GM18858 (cell line): ENCODE results near the gene LRFN2.

ENCODE experiments used
- ATAC-seq: cut with Tn5 transposase; IDR thresholded peaks from one replicate; pipeline ENCODE4 v1.9.1; 2021; ENCODE audit not compliant: unreplicated experiment

The LRFN2 gene

GRCh38 chr6:40352006-40352405 is 235.2 kb downstream of the LRFN2 start:
- ATAC-seq, result no peak

DNA sequence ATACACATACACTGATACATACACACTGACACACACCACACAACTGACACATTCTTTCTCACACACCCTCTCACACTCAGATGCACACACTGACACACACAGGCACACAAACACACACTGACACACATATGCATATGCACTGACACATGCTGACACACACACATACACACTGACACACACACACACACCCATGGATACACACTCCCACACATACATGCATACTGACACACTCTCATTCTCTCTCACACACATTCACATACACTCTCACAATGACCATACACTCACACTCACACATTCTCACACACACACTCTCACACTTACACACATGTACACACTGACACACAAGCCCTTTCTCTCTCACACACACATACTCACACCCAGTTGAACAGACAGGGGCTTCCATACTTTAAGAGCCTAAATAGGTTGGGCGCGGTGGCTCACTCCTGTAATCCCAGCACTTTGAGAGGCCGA is 236.4 kb downstream of the LRFN2 start:
- no peak for ATAC-seq

DNA sequence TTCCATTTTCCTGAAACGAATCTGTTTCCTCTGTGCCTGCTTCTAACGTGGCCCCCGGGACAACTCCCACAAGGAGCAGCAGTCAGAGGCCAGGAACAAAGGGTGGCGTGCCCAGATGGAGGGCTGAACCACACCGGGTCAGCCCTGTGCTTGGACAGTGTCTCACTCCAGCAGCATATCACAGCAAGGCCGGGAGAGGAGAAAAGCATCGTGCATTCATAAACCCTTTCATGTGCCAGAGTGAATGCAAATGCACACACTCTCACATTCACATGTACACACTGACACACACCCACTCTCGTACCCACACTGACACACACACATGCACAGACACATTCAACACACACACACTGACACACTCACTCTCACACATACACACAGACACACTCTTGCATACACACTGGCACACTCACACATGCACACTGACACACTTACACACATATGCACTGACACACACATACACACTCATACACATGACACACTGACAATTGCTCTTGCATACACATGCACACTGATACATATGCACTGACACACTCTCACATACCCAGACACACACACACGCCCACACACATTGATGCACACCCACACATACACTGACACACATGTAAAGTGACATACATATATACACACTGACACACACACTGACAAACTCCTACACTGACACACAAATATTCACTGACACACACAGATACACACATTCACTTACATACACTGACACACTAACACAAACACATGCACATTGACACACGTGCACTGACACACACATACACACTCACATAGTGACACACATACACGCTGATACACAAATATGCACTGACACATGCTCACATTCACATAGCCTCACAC is 237.0 kb downstream of the LRFN2 start:
- no peak for ATAC-seq

DNA sequence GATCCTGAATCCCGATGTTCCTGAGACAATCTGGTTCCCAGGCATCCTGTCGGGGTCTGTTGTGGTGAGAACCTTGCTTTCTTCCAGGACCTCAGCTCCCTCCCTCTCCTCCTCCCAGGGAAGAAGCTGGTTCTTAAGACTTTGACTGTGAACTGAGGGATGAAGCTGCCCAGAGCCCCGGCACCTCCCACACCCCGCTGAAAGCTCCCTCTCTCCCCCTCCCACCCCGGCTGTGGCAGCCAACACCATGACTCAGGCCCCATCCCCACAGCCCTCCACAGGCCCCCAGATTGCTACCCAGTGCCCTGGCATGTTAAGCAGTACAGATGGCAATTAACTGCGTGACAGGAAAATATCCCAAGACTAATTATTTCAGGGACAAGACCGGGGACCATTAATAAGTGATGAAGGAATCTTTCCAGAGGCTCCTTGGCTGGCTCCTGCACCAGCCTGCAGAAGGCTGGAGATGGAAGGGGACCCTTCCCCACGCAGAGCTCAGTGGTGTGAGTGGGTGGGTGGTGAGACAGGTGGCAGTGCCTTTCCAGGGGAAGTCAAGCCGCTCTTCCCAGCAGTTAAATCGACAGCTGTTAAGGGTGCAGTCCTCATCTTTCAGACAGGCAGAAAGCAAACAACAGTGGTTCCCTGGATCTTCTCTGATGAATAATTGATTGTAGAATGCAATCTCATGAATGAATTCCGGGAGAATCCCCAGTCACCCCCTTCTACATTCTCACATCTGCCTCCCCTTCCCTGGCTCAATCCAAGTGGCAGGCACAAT is 237.9 kb downstream of the LRFN2 start:
- ATAC-seq, result no peak

GRCh38 chr6:40348591-40348990 is 238.6 kb downstream of the LRFN2 start:
- ATAC-seq, result no peak

- ATAC-seq, result no peak
Observed at GRCh38 chr6:40347571-40348011, 239.6 kb downstream of the LRFN2 start.

DNA sequence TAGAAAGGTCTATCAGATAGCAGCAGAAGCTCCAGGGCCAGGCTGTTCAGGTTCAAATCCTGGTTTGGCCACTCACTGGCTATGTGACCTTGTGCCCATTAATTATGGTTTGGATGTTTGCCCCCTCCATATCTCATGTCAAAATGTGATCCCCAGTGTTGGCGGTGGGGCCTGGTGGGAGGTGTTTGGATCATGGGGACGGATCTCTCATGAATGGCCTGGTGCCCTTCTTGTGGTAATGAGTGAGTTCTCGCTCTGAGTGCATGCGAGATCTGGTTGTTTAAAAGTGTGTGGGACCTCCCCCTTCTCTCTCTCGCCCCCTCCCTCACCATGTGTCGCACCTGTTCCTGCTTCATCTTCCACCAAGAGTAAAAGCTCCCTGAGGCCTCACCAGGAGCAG is 240.9 kb downstream of the LRFN2 start:
- ATAC-seq, result no peak

DNA sequence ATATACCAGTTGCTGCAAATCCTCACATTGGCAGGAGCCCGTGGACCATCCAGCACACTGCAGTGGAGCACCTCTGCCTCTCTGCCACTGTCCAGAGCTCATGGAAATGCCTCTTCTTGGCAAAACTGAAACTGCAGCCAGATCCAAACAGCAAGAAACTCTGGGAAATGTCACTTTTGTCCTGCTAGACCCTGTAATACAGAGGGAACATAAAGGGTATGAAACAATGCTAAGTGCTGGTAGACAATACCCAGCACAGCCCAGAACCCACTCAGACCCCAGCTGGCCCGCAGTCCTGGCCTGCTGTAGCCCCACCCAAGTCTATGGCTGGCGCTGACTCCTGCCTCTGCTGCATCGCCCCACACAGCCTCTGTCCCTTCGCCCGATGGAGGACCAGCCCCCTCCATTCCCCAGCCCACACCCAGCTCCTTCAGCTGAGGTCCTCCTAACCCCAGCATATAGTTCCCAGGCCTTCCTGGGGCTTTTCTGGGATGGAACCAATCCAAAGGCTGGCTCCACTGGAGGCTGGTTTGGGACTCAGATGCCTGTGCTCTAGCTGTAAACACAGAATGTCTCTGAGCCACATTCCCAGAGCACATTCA is 242.5 kb downstream of the LRFN2 start:
- no peak for ATAC-seq

GRCh38 chr6:40343877-40344565 is 243.1 kb downstream of the LRFN2 start:
- ATAC-seq, result no peak

- no peak for ATAC-seq
Observed at GRCh38 chr6:40343318-40343876, 243.8 kb downstream of the LRFN2 start.

- no peak for ATAC-seq
Observed at GRCh38 chr6:40342723-40343122, 244.4 kb downstream of the LRFN2 start.

DNA sequence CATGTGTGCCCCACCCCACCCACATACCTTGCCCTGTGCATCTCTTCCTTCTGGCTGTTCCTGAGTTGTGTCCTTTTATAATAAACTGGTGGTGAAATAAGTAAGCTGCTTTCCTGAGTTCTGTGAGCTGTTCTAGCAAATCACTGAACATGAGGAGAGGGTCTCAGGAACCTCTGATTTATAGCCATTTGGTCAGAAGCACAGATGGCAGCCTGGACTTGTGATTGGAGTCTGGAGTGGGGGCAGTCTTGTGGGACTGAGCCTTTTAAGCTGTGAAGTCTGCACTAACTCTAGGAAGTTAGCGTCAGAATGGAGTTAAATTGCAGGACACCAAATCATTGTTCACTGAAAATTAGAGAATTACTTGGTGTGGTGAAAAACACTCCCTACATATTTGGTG is 245.4 kb downstream of the LRFN2 start:
- ATAC-seq, result no peak
